HG02759 (cell line): Measurements from ENCODE around the gene ABTB2.

ENCODE experiments used
- ATAC-seq: cut with Tn5 transposase; IDR thresholded peaks from one replicate; pipeline ENCODE4 v1.9.1; 2021; ENCODE audit warnings: mild to moderate bottlenecking, moderate library complexity; ENCODE audit not compliant: unreplicated experiment

Gene ABTB2

DNA sequence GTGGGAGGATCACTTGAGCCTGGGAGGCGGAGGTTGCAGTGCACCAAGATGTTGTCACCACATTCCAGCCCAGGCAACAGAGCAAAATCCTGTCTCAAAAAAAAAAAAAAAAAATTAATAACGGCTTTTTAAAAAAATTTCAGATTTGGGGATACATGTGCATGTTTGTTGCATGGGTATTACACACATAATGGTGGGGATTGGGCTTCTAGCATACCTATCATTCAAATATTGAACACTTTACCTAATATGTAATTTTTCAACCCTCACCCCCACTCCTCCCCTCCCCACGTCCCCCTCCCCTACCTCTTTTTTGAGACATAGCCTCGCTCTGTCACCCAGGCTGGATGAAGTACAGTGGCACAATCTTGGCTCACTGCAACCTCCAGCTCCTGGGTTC is 40.1 kb downstream of the ABTB2 start:
- no peak for ATAC-seq

DNA sequence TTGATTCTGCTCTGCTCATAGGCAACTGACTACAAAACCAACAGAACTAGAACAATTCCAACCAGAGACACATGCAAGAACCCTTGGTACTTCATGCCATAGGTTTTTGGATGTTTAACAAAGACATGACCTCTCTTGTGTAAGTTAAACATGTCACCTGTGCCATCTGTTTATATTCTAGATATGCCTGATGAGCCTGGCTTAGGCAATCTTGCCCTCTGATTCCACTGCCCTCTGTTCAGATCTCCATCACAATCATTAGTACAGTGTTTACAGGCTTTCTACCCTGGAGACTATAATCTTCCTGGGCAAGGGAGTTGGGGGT is 40.8 kb downstream of the ABTB2 start:
- no peak for ATAC-seq

DNA sequence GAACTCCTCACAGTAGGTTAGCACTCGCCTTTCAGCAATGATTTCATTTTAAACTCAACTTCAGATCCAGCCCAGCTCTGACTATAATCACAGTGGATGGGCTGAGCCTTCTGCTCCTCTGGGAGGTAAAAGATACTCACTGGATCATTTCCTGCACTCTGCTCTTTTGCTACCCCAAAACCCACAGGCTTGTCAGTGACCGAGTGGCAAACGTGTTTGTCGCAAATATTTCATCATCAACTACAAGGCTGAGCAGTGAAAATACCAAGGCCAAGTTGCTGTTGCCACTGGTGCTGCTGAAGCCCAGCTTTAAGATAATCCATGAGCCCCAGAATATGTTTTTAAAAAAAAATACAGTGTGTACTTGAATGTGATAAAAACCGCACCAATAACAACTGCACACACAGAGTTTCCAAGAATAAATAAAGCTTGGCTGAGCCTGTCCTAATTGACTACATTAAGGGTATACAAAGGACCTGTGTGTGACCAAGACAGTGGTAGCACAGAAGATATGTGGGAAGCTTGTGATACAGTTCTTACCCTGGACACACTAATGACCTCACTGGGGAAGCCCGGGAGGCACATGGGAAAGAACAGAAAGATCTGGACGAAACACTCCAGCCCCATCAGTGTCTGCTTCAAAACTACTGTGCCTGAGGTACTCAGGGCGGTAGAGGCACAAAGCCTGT is 41.3 kb downstream of the ABTB2 start:
- ATAC-seq: no peak

DNA sequence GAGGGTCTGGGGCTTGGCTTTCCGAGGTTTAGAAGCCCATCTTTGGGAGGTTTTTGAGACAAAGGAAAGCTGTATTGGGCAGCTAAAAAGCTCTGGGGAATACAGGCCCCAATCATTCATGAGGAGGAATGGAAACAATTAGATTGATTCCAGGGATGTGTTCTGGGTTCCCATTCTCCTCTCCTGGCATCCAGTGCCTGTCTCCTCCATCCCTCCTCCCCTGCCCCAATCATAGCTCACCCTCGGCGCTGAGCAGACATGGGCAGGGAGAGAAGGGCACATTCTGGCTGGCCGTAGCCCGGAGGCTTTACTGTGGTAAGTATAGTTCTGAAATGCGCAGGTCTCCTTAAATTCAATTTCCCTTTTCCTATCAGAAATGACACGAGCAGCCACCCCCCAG is 42.4 kb downstream of the ABTB2 start:
- ATAC-seq: no peak

DNA sequence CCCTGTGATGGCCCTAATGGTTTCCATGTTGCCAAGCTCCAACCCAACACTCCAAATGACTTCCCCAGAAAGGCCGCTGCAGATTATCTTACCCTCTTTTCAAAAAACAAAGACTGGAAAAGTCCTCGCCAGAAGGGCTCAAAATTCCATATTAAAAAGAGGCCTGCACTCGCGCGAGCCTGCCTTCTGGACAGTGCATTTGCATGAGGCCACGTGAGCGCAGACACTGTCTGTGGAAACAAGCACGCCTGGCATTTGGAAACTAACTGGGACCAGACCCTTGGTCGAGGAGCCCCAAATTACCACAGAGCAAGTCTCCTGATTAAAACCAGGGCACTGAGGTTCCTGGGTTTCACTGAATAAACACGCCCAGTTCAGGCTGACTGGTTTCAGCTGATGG is 42.9 kb downstream of the ABTB2 start:
- ATAC-seq: no peak

DNA sequence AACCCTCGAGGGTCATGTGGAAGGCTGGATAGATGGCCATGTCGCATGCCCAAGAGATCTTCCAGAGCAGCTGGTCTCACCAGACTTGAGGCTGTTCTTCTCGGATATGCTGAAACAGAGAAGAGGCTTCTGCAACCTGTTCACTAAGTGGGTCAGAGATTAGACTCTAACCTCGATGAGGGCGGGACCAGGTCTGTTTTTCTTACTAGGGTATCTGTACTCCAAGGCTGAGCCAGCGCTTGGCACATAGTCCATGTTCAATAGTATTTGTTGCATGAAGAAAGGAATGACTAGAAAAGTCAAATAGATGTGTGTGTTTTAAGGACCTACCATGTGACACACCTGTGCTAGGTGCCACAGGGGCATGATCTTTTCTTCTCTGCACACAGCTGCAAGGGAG is 43.6 kb downstream of the ABTB2 start:
- no peak for ATAC-seq

DNA sequence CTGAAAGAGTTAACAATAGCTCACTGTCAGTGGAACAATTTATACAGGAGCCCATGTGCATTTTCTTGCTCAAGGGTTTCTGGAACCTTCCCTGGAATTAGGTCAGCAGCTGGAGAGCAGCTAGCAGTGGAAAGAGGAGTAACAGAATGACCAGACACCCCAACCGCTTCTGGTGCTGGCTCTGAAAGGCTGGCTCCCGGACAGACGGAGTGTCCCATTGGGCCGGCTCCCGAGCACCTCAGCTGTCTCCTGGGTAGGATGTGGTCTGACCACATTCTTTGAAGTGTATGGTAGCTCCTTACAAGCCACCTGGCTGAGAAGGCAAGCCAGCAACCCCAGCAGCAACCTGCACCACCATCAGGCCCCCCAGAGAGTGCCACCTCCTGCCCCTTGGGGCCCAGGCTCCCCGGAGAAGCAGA is 44.7 kb downstream of the ABTB2 start:
- peak; percentile 87 for ATAC-seq

DNA sequence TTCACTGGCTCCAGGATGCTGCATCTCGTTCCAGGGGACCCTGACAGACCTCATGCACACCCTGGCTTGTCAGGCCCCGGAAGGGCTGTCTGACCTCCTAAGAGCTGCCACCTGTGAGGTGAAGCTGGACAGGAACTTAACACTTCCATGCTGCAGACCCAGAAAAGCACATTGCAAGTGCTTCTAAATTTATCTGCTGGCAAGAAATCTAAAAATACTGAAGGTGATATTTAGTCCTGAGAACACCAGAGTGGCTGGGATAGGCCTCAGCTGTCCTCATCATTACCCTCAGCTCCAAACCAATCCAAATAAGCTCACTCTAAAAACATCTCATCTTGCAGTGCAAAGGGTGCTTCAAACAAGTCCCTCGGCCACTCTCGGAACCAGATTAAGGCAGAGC is 46.7 kb downstream of the ABTB2 start:
- ATAC-seq: no peak

DNA sequence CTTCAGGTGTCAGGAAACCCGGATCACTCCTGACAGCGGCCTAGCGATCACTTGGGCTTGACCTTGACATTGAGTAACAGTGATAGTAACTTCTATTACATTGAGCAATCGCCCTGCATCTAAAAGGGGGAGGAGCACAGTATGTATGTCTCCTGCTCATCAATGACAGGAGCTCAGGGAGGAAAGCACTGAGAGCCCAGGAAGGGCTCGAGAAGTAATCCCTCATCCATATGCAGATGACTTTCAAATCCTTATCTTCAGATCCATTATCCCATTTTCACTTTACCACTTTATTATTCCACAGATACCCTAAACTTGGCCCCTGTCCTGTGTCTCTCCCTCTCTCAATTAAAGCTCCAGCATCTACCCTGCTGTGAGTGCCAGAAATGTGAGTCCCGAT is 47.8 kb downstream of the ABTB2 start:
- ATAC-seq: no peak

DNA sequence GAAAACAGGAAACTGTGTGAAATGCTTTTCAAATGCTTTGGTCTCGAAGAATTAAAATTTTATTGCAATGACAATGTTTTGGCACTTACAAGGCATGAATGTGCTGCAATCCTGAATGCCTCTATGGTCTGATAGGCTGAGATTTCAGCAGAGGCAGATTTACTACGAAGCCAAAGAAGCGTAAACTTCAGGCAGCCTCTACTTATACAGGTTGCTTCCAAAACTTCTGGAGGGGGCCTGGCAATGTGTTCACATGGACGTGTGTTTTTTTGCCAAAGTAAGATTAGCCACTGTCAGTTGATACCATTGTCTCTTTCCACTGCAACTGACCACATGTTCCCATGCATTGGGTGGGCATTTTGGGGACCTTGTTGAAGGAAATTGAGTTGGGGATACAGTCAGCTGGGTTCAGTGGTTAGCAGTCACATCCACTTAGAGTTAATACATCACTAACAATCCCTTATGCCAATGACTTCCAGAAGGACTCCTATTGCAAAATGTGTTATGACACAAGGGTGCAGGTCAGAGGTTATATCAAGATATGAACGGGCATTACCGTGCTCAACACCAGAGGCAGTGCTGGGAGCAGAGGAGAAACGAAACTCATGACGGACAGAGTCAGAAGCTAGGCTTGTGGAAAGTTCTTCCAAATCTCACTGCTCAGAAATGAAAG is 48.8 kb downstream of the ABTB2 start:
- ATAC-seq: no peak

DNA sequence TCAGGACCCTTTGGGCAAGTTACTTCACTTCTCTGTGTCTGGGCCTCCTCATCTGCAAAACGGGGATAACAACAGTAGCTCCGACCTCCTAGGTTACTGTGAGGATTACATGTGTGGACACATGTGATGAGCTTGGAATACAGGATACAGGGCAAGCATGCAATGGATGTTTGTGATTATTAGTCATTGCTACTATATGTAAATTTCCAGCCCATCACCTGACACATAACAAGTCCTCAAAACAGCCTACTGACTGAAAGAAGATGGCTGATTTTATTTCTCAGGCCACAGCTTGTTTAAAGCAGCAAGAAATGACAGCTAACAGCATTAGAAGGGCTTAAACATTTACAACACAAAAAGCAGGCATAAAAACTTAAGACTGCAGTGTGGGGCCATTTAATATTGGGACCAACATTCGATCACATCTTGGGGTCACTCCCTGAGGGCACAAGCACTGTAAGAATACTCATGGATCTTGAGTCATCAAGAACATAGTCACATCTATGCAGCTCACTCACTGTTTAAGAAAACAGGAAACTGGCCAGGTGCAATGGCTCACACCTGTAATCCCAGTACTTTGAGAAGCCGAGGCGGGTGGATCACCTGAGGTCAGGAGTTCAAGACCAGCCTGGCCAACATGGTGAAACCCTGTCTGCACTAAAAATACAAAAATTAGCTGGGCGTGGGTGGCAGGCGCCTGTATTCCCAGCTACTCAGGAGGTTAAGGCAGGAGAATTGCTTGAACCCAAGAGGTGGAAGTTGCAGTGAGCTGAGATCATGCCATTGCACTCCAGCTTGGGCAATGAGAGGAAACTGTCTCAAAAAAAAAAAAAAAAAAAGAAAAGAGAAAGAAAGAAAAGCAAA is 49.5 kb downstream of the ABTB2 start:
- no peak for ATAC-seq

DNA sequence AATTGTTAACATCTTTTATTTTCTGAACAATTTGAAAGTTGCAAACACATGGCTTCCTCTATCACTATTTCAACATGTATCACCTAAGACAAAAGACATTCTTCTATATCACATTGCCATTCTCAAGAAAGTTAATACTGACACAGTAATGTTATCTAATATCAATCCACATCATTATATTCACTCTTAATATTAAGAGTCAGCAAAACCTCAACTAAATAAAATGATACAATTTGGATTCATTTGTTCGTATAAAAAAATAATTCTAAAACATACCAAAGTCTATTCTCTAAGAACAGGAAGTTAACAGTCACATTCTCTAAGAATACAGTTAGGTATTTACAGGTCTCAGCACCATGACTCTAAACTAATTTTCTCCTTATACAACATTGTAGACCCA is 52.0 kb downstream of the ABTB2 start:
- ATAC-seq: no peak

DNA sequence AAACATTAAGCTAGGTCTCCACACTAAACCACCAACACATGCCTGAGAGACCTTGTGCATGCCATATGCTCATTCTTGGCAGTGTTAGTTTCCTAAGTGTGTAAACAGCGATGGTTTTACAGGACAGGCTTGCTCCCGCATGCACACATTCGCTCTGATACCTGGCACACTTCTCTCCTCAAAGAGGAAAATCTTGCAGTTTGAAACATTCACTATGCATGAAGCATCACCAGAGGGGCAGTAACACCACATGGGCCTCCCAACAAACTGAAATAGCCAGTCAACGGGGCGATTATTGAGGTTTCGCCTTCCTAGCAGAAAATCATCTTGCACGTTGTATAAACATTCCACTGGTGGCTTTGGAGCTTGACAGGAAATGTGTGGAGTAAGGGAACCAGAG is 52.6 kb downstream of the ABTB2 start:
- ATAC-seq: no peak

DNA sequence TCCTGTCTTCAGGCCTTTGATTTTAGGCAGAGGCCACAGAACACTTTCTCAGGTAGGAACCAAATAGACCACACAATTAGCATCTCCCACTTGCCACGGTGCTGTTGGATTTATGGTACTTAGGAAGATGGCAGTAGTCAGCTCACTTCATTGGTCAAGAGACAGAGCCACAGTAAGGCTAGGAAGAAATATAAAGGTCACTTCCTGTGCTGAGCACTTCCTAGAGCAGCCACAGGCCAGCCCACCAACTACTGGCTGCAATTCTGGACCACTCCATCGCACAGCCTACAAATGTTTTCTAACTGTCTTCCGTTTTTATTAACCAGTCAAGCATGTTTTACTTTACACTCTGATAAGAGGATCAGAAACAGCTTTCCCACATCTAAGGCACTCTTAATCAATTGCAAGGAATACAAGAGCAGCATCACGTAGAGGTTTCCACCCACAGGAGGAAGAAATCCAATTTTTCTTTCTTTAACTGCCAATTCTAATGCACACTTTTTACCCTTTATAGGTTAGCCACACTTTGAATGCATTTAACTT is 54.7 kb downstream of the ABTB2 start:
- peak; percentile 16 for ATAC-seq

DNA sequence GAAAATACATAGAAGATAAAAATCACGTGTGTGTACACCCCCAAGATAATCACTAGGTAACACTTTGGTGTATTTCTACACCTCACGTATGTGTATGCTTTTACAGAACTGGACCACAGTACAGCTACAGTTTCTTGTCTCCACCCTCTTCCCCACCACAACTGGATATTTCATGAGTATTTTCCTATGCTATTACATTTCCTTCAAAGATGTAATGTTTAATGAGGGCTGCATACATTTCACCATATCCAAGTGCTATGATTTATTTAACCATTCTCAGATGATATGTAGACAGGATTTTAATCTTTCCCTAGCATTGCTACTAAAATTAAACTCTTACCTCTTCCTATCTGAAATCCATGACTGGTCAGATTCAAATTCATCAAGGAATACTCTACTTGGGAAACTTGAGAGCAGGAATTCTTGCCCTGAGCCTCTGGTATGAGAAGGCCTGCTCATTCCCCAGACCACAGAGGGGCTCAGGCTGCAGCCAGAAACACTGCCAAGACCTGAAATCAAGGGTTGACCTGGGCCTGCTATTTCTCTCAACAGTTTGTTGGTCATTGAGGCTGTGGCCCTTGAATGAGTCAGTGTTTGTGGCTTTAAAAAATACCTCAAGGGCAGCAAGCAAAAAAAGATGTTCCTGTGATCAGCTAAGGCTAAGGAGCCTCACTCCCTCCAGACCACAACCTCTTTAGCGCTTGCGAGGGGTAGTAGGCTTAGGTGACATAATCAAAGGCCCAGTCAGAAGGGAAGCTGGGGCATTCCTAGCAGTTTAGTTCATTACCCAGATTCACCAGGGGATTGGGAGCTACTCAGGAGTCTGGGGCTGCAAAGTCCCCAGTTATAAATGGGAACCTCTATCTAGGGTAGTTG is 55.5 kb downstream of the ABTB2 start:
- peak; percentile 90 for ATAC-seq

DNA sequence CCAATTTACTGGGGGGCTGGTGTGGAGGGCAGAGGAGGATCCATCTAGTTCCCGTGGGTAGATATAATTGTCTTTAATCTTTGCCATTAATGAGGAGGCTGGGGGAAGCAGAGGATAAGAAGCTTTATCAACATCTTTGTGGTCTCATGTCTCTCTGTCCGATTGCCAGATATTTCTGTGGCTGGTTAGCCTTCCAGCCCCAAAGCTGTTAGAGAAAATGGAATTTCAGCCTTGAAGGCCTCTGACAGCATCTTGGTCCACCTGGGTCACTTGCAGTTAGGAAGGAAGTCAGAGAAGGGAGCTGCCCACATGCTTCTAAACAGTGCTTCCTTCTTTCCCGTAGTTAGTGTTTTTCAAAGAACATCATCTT is 56.9 kb downstream of the ABTB2 start:
- ATAC-seq: no peak

DNA sequence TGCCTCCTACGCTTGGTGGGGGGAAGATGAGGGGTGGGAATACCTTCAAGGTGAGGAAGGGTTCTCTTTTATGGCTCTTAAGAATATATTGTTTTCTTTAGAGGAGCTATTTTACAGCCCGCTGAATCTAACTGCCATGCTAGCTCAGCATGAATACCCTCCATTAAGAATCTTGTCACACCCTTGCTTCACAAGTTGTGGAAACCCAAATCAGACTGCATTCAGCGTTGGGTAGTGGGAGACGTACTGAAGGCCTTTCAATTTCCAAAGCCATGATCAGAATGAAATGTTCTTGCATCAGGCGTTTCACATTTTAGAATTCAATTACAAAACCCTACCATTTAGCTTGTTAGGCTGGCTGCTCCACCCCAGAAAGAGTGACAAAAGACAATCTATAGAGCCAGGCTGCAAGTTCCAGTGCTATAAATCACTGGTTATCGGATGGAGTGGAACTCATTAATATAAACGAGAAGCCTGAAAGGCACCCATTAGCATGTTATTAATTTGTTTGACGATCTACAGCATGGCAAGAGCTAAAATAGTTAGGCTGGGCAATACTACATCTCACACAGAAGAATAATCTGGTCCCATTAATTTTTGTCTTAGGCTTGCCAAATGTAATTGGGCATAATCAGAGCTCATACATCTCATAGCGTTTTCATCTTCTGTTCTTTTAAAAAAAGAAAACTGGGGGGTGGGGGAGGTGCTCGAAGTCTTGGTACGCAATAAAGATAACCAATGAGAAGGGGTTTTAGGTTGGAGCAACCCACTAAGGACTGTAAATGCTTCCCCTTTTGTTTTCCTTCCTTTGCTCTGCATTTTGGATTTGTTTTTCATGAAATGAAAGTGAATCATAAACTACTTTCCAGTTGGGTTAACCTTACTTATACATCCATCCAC is 57.5 kb downstream of the ABTB2 start:
- no peak for ATAC-seq

DNA sequence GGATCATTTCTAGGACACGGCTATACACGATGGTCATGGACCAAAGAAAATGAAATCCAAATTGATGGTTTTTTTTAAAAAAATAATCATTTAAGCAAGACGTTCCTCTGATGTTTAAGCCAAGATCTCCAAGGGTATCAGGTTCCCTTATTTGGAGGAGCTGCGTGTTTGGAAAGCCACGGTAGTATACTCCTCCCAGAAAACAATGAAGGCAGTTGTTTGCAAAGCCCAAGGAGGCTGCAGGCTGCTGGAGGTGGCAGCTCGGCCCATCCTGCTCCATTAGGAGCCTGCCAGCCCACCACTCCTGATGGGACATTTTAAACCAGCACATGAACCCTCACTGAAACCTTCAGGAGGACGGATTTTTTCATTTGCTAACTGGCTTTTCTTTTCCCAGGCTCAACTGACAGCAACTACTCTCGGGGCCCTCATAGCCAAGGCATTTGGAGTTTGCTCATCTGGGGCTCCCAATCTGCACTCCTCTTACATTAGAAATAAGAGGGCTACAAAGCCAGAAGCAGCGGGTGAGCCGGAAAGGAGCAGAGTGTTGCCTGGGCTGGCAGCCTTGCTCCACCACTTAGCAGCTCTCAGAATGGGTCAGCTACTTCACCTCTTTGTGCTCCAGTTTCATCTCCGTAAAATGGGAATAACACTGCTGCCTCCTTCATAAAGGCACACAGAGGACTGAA is 58.4 kb downstream of the ABTB2 start:
- no peak for ATAC-seq

DNA sequence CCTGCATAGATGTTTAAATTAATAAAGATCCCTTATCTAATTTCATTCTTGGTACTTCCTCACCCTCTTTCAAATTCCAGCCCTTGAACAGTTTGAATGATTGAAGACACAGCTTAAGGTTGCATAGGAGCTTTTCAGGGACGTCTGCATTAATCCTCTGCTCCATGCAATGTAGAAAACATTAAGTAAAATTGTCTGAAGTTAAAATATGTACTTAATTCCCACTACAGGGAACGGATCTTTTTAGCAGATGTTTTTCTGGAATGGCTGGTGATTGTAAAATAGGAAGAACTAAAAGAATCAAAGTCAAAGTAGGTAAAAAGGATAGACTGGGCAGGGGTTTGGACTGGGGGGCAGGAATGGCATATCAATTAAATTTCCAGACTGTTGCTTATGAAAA is 58.9 kb downstream of the ABTB2 start:
- no peak for ATAC-seq
